K562 (cell line): ENCODE data around the gene PCSK5. TPM values are rescaled to one million over a fixed set of nuclear protein-coding genes. Genes with fewer than 3 reads are reported as not detected.

ENCODE experiments used
- ATAC-seq: fragments of 200-7000 bp; cut with Tn5 transposase; 3 replicates; pipeline ENCODE4 v1.9.1; 2020; ENCODE audit warnings: moderate library complexity
- BruUV-seq: library from RNA; stranded (reverse); fragments of 400-500 nt; replicated peaks from 2 replicates; lab custom pipeline; 2021; lab: Mats Ljungman, UMichigan
- CTCF ChIA-PET: fragments of 300-600 bp; formaldehyde crosslinking; extraction: SDS; loops from one replicate; lab custom pipeline; 2021; ENCODE audit warnings: low intra/inter-chr PET ratio; lab: Yijun Ruan, JAX
- POLR2A ChIA-PET: fragments of 300-600, 350-650 bp; sonication (Branson Sonifier 250); formaldehyde crosslinking; extraction: SDS; loops from one replicate; lab custom pipeline; 2021; ENCODE audit warnings: antibody characterized with exemption, inconsistent platforms; lab: Yijun Ruan, JAX
- DNase-seq, 4 experiments: peaks; one replicate each; pipeline versions ENCODE4 v3.0.0 to v3.0.0-alpha.2; 2011 to 2018; ENCODE audit warnings: low spot score in 3 of 4, mixed read lengths in 3 of 4; ENCODE audit errors: extremely low read depth in 1 of 4
- FAIRE-seq: peaks from 2 replicates; lab custom pipeline; 2011; peaks lifted over from hg19 to GRCh38; lab: Jason Lieb, UNC
- H2AFZ ChIP-seq: 2 replicates; pipeline ENCODE4 v1.6.0; 2011; ENCODE audit warnings: low read depth, low read length, control low read depth, inconsistent platforms
- H3K27ac ChIP-seq: fragments of 200-600 bp; 3 replicates; pipeline ENCODE4 v1.8.0; 2011; ENCODE audit warnings: low read depth, mild to moderate bottlenecking, control low read depth, inconsistent platforms, low read length, moderate library complexity, mixed read lengths; ENCODE audit errors: extremely low read depth
- H3K27me3 ChIP-seq, 2 experiments: fragments of 300-600 bp in 1 of 2; 2 replicates in 1 of 2; 3 replicates in 1 of 2; pipeline versions ENCODE4 v1.6.0 to v1.8.0; 2011; ENCODE audit warnings: inconsistent platforms in 2 of 2, low read length in 2 of 2, mild to moderate bottlenecking in 1 of 2, mixed read lengths in 1 of 2, moderate library complexity in 1 of 2; ENCODE audit not compliant: control insufficient read depth in 2 of 2, insufficient read depth in 2 of 2
- H3K36me3 ChIP-seq: fragments of 300-600 bp; 3 replicates; pipeline ENCODE4 v1.8.0; 2011; ENCODE audit warnings: mild to moderate bottlenecking, low read length, inconsistent platforms; ENCODE audit not compliant: control insufficient read depth, insufficient read depth
- H3K4me1 ChIP-seq, 2 experiments: fragments of 200-600 bp in 1 of 2; replicated peaks in 1 of 2; 2 replicates in 1 of 2; 3 replicates in 1 of 2; pipeline versions ENCODE4 v1.5.1 to v1.8.0; 2011; ENCODE audit warnings: inconsistent platforms in 2 of 2, low read length in 2 of 2, mild to moderate bottlenecking in 1 of 2, mixed read lengths in 1 of 2, moderate library complexity in 1 of 2; ENCODE audit not compliant: control insufficient read depth in 2 of 2, insufficient read depth in 2 of 2
- H3K4me2 ChIP-seq: 2 replicates; pipeline ENCODE4 v1.6.1; 2011; ENCODE audit warnings: low read length, control low read depth, inconsistent platforms, mixed read lengths; ENCODE audit not compliant: insufficient read depth
- H3K4me3 ChIP-seq: fragments of 200-600 bp; sonication (generic), shearing (Covaris generic); 2 replicates; pipeline ENCODE4 v1.5.1; 2016; ENCODE audit warnings: control low read depth, inconsistent platforms
- H3K79me2 ChIP-seq: fragments of 200-600 bp; 3 replicates; pipeline ENCODE4 v1.8.0; 2011; ENCODE audit warnings: low read length, inconsistent platforms; ENCODE audit not compliant: control insufficient read depth, insufficient read depth
- H3K9ac ChIP-seq, 2 experiments: 2 replicates each; pipeline versions ENCODE4 v1.6.0 to v1.6.1; 2011; ENCODE audit warnings: low read depth in 2 of 2, low read length in 2 of 2, control low read depth in 1 of 2, inconsistent platforms in 1 of 2, mild to moderate bottlenecking in 1 of 2, mixed read lengths in 1 of 2; ENCODE audit not compliant: insufficient read depth in 1 of 2
- H3K9me1 ChIP-seq: one replicate; pipeline ENCODE4 v1.6.0; 2011; ENCODE audit warnings: inconsistent platforms, mild to moderate bottlenecking, low read length, moderate library complexity; ENCODE audit not compliant: control insufficient read depth, insufficient read depth
- H3K9me3 ChIP-seq: replicated peaks from 2 replicates; pipeline ENCODE4 v1.5.1; 2011; ENCODE audit warnings: low read depth, low read length, inconsistent platforms; ENCODE audit not compliant: control insufficient read depth, insufficient read depth
- H4K20me1 ChIP-seq: replicated peaks from 2 replicates; pipeline ENCODE4 v1.6.1; 2011; ENCODE audit warnings: low read length, inconsistent platforms, mixed read lengths; ENCODE audit not compliant: control insufficient read depth, insufficient read depth
- BRCA1 ChIP-seq, 2 experiments: fragments of 450-650 bp in 1 of 2; sonication (generic) in 1 of 2; formaldehyde crosslinking in 1 of 2; IDR thresholded peaks; 2 replicates each; pipeline versions ENCODE4 v1.5.0 to v1.6.1; 2017 to 2020; ENCODE audit warnings: mild to moderate bottlenecking in 1 of 2, missing genetic modification reagents in 1 of 2
- MCM7 ChIP-seq, 2 experiments: fragments of 450-650 bp; IDR thresholded peaks; 2 replicates each; pipeline ENCODE4 v1.6.1; 2016 to 2018
- WGBS: fragments of 100-300 bp; shearing (Covaris generic); methylation state at CpG from one replicate; pipeline ENCODE4 v1.1.6; 2016; ENCODE audit warnings: low coverage, mixed read lengths; ENCODE audit not compliant: insufficient coverage; ENCODE audit errors: missing lambda C conversion rate; 5-methylcytosine and 5-hydroxymethylcytosine counted together
- in situ Hi-C: fragments of 300-500 bp; cut with MboI; formaldehyde crosslinking; loops from 4 replicates; pipeline ENCODE4 v1.15.0; 2018; ENCODE audit warnings: inconsistent platforms, mixed read lengths
- intact Hi-C: fragments of 100-400 bp; cut with micrococcal nuclease; formaldehyde crosslinking; loops from 2 replicates; pipeline ENCODE4 v1.14.2; 2022
- polyA plus RNA-seq, 8 experiments: library from polyadenylated mRNA; depleted of rRNA in 4 of 8; stranded (reverse) in 5 of 8; unstranded in 3 of 8; fragments of >200 nt; fragmentation: Nextera tagmentation in 2 of 8; fragmentation: Illumina TruSeq in 1 of 8; extraction: Ambion mirVana in 2 of 8; extraction: Trizol in 1 of 8; gene quantifications; 2 replicates each; pipeline versions ENCODE4 v1.2.1 to v1.2.3, GENCODE V29; 2011 to 2014; ENCODE audit warnings: inconsistent platforms in 1 of 8, missing spikeins in 1 of 8
- total RNA-seq, 7 experiments: library from RNA; depleted of rRNA in 6 of 7; stranded (reverse); fragments of >200 nt in 6 of 7; fragmentation: Illumina TruSeq in 2 of 7; extraction: Trizol in 2 of 7; gene quantifications; 2 replicates each; pipeline versions ENCODE4 v1.2.1 to v1.2.3, GENCODE V29; 2011 to 2021; ENCODE audit warnings: low replicate concordance in 1 of 7
- TF ChIP-seq, protein P1 (sequence below): fragments of 450-650 bp; formaldehyde crosslinking; IDR thresholded peaks from 2 replicates; pipeline ENCODE4 v1.4.0; 2020; ENCODE audit warnings: mild to moderate bottlenecking
- TF ChIP-seq, protein P2 (sequence below): fragments of 450-650 bp; IDR thresholded peaks from 2 replicates; pipeline ENCODE4 v1.6.1; 2017; ENCODE audit warnings: antibody characterized with exemption

The PCSK5 gene
- total and polyA plus RNA-seq, 9 of the 15 experiments (the other 6 are each of a cell fraction or from before 2014, with no cell fraction given) = not detected

DNA sequence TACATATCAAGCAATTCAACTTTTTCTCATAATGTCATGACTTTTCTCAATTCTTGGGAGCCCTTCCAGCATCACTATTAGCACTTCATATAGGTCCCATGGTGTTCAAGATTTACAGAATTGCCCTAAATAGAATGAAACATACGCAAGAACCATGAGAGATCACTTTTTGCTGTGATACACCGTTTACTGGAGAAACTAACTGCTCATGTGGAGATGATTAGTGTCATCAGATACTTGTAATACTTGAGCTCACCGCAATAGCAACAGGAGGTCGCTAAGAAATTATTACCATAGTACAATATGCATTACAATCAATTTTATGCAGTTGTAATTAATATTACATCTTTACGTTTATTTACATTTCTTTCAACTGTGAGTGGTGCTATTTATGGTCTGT is 4.8 kb upstream of the PCSK5 start (continued):
- TF ChIP-seq, protein P1, sequence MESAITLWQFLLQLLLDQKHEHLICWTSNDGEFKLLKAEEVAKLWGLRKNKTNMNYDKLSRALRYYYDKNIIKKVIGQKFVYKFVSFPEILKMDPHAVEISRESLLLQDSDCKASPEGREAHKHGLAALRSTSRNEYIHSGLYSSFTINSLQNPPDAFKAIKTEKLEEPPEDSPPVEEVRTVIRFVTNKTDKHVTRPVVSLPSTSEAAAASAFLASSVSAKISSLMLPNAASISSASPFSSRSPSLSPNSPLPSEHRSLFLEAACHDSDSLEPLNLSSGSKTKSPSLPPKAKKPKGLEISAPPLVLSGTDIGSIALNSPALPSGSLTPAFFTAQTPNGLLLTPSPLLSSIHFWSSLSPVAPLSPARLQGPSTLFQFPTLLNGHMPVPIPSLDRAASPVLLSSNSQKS (CRISPR knock-in tag) = no peak
- TF ChIP-seq MCM7 (IDR thresholded peaks at IDR 0.05) = no peak
- no peak for TF ChIP-seq BRCA1 (IDR thresholded peaks at IDR 0.05)
- no peak for TF ChIP-seq BRCA1 (CRISPR knock-in tag; IDR thresholded peaks at IDR 0.05)

DNA sequence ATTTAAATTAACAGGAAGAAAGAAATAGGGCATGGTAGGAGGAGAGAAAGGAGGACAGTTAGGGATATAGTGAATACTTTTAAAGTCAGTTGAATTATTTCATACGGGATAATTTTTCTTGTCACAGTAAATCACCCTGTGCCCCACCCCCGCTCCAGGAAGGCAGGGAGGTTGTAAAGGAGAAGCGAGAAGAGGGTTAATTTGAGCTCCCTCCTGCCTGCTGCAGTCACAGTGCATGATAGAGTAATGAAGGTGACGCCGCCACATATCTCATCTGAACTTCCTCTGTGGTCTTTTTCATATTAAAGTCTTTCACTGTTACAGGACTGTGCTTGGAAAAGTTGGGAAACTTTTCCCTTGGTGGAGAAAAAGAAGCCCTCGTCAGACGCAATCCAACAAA is 896 bp upstream of the PCSK5 start:
- ATAC-seq (no peak), FAIRE-seq (no peak), DNase-seq (no peak)
- WGBS = 5% methylated on average over 7 of the region's 7 CpGs
- no peaks in the 10 kb centered on the region for H3K9me1 ChIP-seq
- intact Hi-C loops = no loop called here
- TF ChIP-seq, protein P2, sequence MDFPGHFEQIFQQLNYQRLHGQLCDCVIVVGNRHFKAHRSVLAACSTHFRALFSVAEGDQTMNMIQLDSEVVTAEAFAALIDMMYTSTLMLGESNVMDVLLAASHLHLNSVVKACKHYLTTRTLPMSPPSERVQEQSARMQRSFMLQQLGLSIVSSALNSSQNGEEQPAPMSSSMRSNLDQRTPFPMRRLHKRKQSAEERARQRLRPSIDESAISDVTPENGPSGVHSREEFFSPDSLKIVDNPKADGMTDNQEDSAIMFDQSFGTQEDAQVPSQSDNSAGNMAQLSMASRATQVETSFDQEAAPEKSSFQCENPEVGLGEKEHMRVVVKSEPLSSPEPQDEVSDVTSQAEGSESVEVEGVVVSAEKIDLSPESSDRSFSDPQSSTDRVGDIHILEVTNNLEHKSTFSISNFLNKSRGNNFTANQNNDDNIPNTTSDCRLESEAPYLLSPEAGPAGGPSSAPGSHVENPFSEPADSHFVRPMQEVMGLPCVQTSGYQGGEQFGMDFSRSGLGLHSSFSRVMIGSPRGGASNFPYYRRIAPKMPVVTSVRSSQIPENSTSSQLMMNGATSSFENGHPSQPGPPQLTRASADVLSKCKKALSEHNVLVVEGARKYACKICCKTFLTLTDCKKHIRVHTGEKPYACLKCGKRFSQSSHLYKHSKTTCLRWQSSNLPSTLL = no peak
- H3K27ac ChIP-seq = no peak overlapping the region
- no peak overlapping the region for H3K4me2 ChIP-seq
- ChIA-PET POLR2A (no interaction called here), CTCF (no interaction called here)
- peaks cover 0 to 24% of the 10 kb centered on the region in 2 experiments; a peak in 2 of 5 replicates for H3K27me3 ChIP-seq
- H2AFZ ChIP-seq = no peak overlapping the region
- no peak overlapping the region for H3K4me3 ChIP-seq
- H4K20me1 ChIP-seq = no peaks in the 10 kb centered on the region
- H3K9me3 ChIP-seq = no peaks in the 10 kb centered on the region
- H3K36me3 ChIP-seq = no peaks in the 10 kb centered on the region
- in situ Hi-C loops = no loop called here
- no TSS peak for BruUV-seq
- H3K4me1 ChIP-seq = peaks cover 0 to 11% of the 10 kb centered on the region in 2 experiments; a peak in 2 of 5 replicates
- no peaks in the 10 kb centered on the region for H3K79me2 ChIP-seq
- H3K9ac ChIP-seq = no peak overlapping the region
